HEK293 (cell line): ENCODE results near the gene HSD3B2.

ENCODE experiments used
- HOXA7 ChIP-seq: sonication (generic); formaldehyde crosslinking; IDR thresholded peaks from 2 replicates; pipeline ENCODE4 v1.8.1; 2022; ENCODE audit warnings: missing genetic modification reagents, borderline replicate concordance
- ZNF138 ChIP-seq: fragments of 450-650 bp; formaldehyde crosslinking; IDR thresholded peaks from 2 replicates; pipeline ENCODE4 v1.5.1; 2016; ENCODE audit warnings: missing biosample characterization, missing genetic modification characterization, borderline replicate concordance
- ZNF23 ChIP-seq: fragments of 450-650 bp; formaldehyde crosslinking; IDR thresholded peaks from 2 replicates; pipeline ENCODE4 v1.5.1; 2016; ENCODE audit warnings: missing biosample characterization, missing genetic modification characterization, borderline replicate concordance
- ZNF488 ChIP-seq: fragments of 450-650 bp; formaldehyde crosslinking; IDR thresholded peaks from 2 replicates; pipeline ENCODE4 v1.5.1; 2016; ENCODE audit warnings: missing biosample characterization, missing genetic modification characterization
- ZNF610 ChIP-seq: fragments of 450-650 bp; formaldehyde crosslinking; IDR thresholded peaks from 2 replicates; pipeline ENCODE4 v1.5.1; 2016; ENCODE audit warnings: missing biosample characterization, missing genetic modification characterization, borderline replicate concordance
- TF ChIP-seq, protein P1 (sequence below): fragments of 450-650 bp; formaldehyde crosslinking; IDR thresholded peaks from 2 replicates; pipeline ENCODE4 v1.5.1; 2016; ENCODE audit warnings: missing biosample characterization, missing genetic modification characterization

DNA sequence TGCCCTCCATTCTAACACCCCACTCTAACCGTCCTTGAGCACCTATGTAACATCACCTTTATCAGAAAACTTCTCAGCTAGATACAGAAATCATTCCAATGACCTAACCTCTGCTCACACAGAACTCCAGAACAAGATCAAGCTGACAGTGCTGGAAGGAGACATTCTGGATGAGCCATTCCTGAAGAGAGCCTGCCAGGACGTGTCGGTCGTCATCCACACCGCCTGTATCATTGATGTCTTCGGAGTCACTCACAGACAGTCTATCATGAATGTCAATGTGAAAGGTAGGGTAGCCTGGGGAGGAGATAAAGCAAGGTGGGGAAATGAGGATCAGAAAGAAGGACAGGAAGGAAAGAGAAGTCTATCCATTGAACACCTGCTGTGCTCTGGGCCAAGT is 27.8 kb downstream of the HSD3B2 start:
- TF ChIP-seq, protein P1, sequence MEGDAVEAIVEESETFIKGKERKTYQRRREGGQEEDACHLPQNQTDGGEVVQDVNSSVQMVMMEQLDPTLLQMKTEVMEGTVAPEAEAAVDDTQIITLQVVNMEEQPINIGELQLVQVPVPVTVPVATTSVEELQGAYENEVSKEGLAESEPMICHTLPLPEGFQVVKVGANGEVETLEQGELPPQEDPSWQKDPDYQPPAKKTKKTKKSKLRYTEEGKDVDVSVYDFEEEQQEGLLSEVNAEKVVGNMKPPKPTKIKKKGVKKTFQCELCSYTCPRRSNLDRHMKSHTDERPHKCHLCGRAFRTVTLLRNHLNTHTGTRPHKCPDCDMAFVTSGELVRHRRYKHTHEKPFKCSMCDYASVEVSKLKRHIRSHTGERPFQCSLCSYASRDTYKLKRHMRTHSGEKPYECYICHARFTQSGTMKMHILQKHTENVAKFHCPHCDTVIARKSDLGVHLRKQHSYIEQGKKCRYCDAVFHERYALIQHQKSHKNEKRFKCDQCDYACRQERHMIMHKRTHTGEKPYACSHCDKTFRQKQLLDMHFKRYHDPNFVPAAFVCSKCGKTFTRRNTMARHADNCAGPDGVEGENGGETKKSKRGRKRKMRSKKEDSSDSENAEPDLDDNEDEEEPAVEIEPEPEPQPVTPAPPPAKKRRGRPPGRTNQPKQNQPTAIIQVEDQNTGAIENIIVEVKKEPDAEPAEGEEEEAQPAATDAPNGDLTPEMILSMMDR (tag by site-specific recombination): no peak
- TF ChIP-seq ZNF610 (tag by site-specific recombination) (no peak), ZNF23 (tag by site-specific recombination) (no peak), ZNF488 (tag by site-specific recombination) (no peak), ZNF138 (no peak), HOXA7 (no peak)
